Subcutaneous abdominal adipose tissue (tissue), 5 donors: Measurements from ENCODE around the gene SLC30A1.

Experiments
- H3K27ac ChIP-seq: one replicate; pipeline ENCODE4 v1.7.0; 2013; ENCODE audit warnings: low read depth, mild to moderate bottlenecking, inconsistent platforms, low read length, moderate library complexity
- H3K27me3 ChIP-seq, 5 donors: one replicate each; pipeline ENCODE4 v1.7.0; 2013; ENCODE audit warnings: low read length in 5 of 5, inconsistent platforms in 1 of 5; ENCODE audit not compliant: control insufficient read depth in 5 of 5, insufficient read depth in 4 of 5
- H3K36me3 ChIP-seq, 5 donors: one replicate each; pipeline ENCODE4 v1.7.0; 2013; ENCODE audit warnings: low read length in 5 of 5; ENCODE audit not compliant: control insufficient read depth in 5 of 5, insufficient read depth in 5 of 5
- H3K4me1 ChIP-seq, 5 donors: one replicate each; pipeline ENCODE4 v1.7.0; 2013; ENCODE audit warnings: low read length in 5 of 5, mild to moderate bottlenecking in 3 of 5, moderate library complexity in 1 of 5; ENCODE audit not compliant: control insufficient read depth in 5 of 5, insufficient read depth in 5 of 5
- H3K4me3 ChIP-seq, 5 donors: one replicate each; pipeline ENCODE4 v1.7.0; 2013; ENCODE audit warnings: low read length in 5 of 5, low read depth in 1 of 5
- H3K9ac ChIP-seq, 5 donors: one replicate each; pipeline ENCODE4 v1.7.0; 2013; ENCODE audit warnings: low read length in 5 of 5, mild to moderate bottlenecking in 4 of 5, moderate library complexity in 3 of 5
- H3K9me3 ChIP-seq, 5 donors: one replicate each; pipeline ENCODE4 v1.7.0; 2013; ENCODE audit warnings: low read length in 5 of 5; ENCODE audit not compliant: control insufficient read depth in 5 of 5
- donor health status: healthy.
- donor health status: healthy.
- donor health status: healthy.
- donor health status: healthy.
- donor health status: healthy.

Gene SLC30A1

GRCh38 chr1:211524521-211524920 is 54.4 kb downstream of the SLC30A1 start:
- no peaks in the 10 kb centered on the region for H3K27me3 ChIP-seq
- peaks cover 0 to 27% (median 15%) of the 10 kb centered on the region in 5 donors for H3K4me1 ChIP-seq
- no peaks in the 10 kb centered on the region for H3K9me3 ChIP-seq
- H3K4me3 ChIP-seq: no peak overlapping the region
- no peak overlapping the region for H3K27ac ChIP-seq
- peak overlapping the region in 1 of 5 donors; percentile 20 for H3K9ac ChIP-seq
- H3K36me3 ChIP-seq: no peaks in the 10 kb centered on the region

DNA sequence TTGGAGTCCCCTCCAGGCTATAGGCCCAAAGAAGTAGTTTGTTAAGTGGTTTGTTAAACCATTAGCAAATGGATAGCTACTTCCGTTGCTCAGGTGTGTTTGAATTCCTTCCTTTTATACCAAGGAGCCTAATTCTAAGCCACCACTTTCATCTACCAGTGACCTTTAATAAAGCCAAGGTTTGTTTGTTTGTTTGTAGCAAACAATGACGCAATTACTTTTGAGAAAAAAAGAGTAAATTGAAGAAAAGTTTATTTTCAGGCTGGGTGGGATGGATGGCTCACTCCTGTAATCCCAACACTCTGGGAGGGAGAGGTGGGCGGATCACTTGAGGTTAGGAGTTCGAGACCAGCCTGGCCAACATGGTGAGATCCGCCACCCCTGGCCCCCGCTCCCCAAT is 56.2 kb downstream of the SLC30A1 start:
- Histone ChIP-seq H3K9me3 (no peaks in the 10 kb centered on the region), H3K27me3 (no peaks in the 10 kb centered on the region), H3K9ac (no peak overlapping the region), H3K4me3 (no peak overlapping the region), H3K27ac (no peak overlapping the region), H3K36me3 (no peaks in the 10 kb centered on the region), H3K4me1 (peaks cover 0 to 11% (median 6%) of the 10 kb centered on the region in 5 donors)
